ENCODE data around the gene AIF1. TPM values are rescaled to one million over a fixed set of nuclear protein-coding genes. Genes with fewer than 3 reads are reported as not detected.

Gene AIF1
- total RNA-seq = 55.3 TPM
- long read RNA-seq, transcript AIF1-201 (6 exons, 607 nt) = minor isoform, 6 of 32 reads
- long read RNA-seq, transcript AIF1-203 (6 exons, 711 nt) = major isoform, 23 of 32 reads
- long read RNA-seq, partial matches to known transcripts = 0 of 32 reads
- long read RNA-seq, other reads (novel, unspliced or antisense) = 2 of 32 reads

DNA sequence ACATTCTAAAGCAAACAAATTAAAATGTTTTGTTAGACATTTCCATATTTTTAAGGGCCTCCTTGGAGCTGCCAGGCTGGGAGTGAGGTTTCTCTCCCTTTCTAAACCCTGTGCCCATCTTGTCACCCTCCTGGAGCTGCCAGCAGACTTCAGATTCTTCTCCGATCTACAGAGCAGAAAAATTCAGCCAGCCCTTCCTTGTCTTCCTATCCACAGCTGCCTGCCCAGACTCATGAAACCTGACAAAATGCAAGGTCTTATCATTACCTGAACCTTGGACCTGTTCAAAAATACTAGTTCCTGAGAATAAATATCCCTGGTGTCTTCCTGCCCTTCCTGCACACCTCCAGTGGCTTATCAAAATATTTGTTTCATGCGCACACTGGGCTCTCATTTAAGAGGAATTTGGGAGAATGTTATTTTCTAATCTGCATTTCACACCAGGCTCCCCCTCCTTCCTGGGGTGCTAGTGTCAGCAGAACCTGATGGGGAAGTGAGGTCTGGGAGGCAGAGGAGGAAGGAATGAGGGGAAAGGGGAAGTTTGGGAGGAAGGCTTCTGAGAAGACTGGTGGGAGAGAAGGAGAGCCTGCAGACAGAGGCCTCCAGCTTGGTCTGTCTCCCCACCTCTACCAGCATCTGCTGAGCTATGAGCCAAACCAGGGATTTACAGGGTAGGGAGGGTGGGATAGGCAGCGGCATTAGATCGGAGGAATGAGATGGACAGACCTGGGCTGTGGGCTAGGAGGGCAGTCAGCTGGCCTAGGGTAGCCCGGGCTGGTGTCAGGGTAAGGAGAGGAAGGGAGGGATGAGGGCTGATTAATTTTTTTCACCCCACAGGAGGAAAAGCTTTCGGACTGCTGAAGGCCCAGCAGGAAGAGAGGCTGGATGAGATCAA is at the start of gene AIF1:
TSS of gene AIF1 (plus strand) at position 551 of the 895 bp plus-strand sequence. CDS start at position 647, 96 bp downstream.
- intact Hi-C loops (cut with DNase I) = no loop called here
- TF ChIP-seq CTCF (IDR thresholded peaks at IDR 0.05) = no peak
- Histone ChIP-seq H3K9me3 (no peaks in the 10 kb centered on the region), H3K4me1 (peaks cover 5% of the 10 kb centered on the region), H3K4me3 (peak within 1 kb of the TSS; percentile 33), H3K36me3 (no peaks in the 10 kb centered on the region), H3K27me3 (no peaks in the 10 kb centered on the region), H3K27ac (peak within 1 kb of the TSS; percentile 51)
- no peak for DNase-seq
- ATAC-seq = peak; percentile 70

DNA sequence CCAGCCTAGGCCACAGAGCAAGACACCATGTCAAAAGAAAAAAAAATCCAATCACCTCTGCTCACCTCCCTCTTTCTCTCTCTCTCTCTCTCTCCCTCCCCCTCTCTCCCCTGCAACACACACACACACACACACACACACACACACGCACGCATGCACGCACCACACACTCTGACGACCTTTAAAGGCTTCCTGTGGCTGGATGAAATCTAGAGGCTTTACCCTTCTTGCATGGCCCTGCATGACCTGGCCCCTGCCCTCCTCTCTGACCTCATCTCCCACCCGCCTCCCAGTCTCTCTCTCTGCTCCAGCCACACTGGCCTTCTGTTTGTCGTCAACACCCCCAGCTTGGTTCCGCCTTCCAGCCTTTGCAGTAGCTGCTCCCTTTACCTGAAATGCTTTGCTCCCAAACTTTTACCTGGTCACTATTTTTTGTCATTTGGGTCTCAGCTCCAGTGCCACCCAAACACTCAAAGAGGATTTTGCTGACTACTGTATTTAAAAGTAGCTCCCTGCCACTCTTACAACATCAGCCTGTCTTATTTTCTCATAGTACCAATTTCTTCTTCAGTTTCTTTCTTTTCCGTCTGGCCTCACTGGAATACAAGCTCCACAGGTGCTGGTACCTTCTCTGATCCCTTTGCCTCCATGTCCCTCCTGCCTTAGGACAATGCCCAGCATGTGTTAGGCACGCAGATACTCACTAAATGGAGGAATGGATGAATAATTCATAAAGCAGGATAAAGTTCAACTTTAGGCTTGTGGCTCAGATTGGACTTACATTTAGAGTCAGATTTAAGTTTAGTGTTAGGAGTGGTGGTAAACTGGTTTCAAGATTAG is 47.3 kb upstream of the AIF1 start:
- Histone ChIP-seq H3K9me3 (no peaks in the 10 kb centered on the region), H3K4me3 (no peak overlapping the region), H3K27ac (no peak overlapping the region), H3K27me3 (no peaks in the 10 kb centered on the region), H3K36me3 (no peaks in the 10 kb centered on the region), H3K4me1 (peaks cover 4% of the 10 kb centered on the region)
- no peak for TF ChIP-seq CTCF (IDR thresholded peaks at IDR 0.05)
- DNase-seq = no peak
- peak; percentile 48 for ATAC-seq
- intact Hi-C loops (cut with DNase I) = no loop called here

DNA sequence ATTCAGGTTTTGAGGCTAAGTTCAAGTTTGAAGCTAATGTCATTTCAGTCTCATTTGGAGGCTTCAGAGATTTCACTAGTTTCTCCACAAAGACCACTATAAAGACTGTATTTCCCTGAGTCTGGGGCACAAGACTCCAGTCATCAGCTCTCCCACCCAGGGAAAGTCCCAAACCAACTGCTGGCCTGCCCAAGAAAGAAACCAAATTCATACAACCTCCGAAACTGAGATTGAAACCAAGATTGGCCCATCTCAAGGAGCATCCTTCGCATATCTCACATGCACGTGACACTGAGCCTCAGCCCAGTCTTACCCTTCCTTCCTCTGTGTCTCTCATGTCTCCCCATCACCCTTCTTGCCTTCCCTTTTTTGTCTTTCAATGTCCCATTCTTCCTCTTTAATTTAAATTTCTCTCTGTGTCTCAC is 46.5 kb upstream of the AIF1 start:
- intact Hi-C loops (cut with DNase I) = no loop called here
- no peak for TF ChIP-seq CTCF (IDR thresholded peaks at IDR 0.05)
- H3K9me3 ChIP-seq = no peaks in the 10 kb centered on the region
- DNase-seq (no peak), ATAC-seq (peak; percentile 86)
- no peaks in the 10 kb centered on the region for H3K27me3 ChIP-seq
- H3K27ac ChIP-seq = no peak overlapping the region
- H3K36me3 ChIP-seq = no peaks in the 10 kb centered on the region
- peaks cover 4% of the 10 kb centered on the region for H3K4me1 ChIP-seq
- no peak overlapping the region for H3K4me3 ChIP-seq

DNA sequence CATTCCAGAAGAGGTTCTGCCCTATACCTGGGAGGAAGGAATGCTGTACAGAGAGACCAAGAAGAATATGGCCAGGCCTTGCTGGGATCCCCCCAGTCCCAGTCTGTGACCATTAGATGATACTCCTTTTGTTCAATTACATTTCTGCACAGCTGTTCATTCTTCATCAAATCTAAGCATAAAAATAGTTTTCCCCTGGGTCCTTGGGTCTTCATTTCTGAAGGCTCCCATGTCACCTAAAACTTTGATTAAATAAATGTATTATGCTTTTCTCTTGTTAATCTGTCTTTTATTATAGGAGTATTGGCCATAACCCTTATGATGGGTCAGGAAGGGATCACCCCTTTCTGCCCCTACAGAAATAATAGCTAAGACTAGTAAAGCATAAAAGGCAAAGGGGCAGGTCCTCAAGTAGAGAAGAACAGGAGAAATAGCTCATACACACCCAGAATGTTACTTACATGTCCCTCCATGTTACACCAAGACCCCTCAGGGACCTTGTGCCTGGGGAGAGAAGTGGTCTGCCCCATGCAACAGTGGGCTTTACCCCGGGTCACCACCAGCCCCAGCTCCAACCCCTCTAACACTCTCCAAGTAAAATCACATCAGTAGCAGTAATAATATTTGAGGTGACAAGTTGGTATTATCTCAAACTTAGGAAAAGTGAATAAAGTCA is 45.0 kb upstream of the AIF1 start:
- no peaks in the 10 kb centered on the region for H3K36me3 ChIP-seq
- DNase-seq (no peak), ATAC-seq (no peak)
- no peaks in the 10 kb centered on the region for H3K27me3 ChIP-seq
- no peaks in the 10 kb centered on the region for H3K9me3 ChIP-seq
- no peak overlapping the region for H3K4me3 ChIP-seq
- peaks cover 4% of the 10 kb centered on the region for H3K4me1 ChIP-seq
- no peak overlapping the region for H3K27ac ChIP-seq
- intact Hi-C loops (cut with DNase I) = no loop called here
- no peak for TF ChIP-seq CTCF (IDR thresholded peaks at IDR 0.05)
